Bronchial epithelial cell (primary cell): ENCODE measurements around the gene DENND1C. TPM values are rescaled to one million over a fixed set of nuclear protein-coding genes. Genes with fewer than 3 reads are reported as not detected.
A peak's percentile ranks its signal among the peaks of the same experiment; 100 is the strongest.

Source experiments
- DNase-seq: peaks from one replicate; pipeline ENCODE4 v3.0.0-alpha.2; 2010; ENCODE audit warnings: low read depth
- FAIRE-seq: peaks from 2 replicates; lab custom pipeline; 2011; peaks lifted over from hg19 to GRCh38; lab: Jason Lieb, UNC
- H3K27me3 ChIP-seq: 2 replicates; pipeline ENCODE4 v1.5.1; 2011; ENCODE audit warnings: low read length; ENCODE audit not compliant: control insufficient read depth, insufficient read depth
- H3K36me3 ChIP-seq: 2 replicates; pipeline ENCODE4 v1.5.1; 2011; ENCODE audit warnings: low read length; ENCODE audit not compliant: control insufficient read depth, insufficient read depth
- H3K4me3 ChIP-seq: 2 replicates; pipeline ENCODE4 v1.5.1; 2011; ENCODE audit warnings: mild to moderate bottlenecking, low read depth, low read length, control low read depth
- CTCF ChIP-seq: IDR thresholded peaks from 2 replicates; pipeline ENCODE4 v1.5.1; 2011; ENCODE audit warnings: mild to moderate bottlenecking, moderate library complexity, low read length, control low read depth, inconsistent platforms; ENCODE audit not compliant: insufficient read depth, severe bottlenecking
- total RNA-seq: library from RNA; depleted of rRNA; stranded (reverse); fragments of >200 nt; gene quantifications from 2 replicates; pipeline ENCODE4 v1.2.1, GENCODE V29; 2014

DENND1C gene
- total RNA-seq, 1 donor from 2014 or later: under 0.01 TPM

DNA sequence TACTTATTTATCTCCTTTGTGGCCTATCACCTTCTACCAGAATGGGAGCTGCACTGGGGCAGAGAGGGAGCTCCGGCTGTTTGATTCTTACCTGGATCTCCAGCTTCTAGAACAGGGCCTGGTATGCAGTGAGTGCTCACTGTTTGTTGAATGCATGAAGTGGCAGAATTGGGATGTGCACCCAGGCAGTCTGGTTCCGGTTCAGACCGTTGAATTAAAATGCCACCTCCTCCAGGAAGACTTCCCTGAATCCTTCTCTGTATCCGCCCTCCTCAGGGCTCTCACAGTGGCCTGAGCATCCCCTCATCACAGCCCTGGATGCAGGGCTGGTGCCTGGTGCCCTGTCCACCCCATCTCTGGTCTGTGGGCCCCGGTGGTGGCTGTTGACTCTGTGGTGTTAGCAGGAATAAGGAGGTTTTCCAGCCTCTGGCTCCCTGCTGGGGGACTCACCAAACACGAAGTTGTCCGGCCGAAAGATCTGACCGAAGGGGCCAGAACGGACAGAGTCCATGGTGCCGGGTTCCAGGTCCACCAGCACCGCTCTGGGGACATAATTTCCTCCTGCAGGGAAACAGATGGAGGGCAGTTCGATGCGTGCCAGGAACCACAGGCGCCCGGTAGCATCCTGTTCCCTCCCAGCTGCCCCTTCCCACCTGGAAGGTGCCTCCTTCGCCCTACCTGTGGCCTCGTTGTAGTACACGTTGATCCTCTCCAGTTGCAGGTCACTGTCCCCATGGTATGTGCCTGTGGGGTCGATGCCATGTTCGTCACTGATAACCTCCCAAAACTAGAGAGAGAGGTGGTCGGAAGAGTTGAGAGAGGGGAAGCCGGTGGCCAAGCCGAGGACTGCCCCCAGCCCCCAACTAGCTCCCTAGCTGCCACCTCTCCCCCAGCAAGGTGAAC lies 19.5 kb upstream of the DENND1C start:
- no peak for TF ChIP-seq CTCF
- FAIRE-seq (no peak), DNase-seq (no peak)
- Histone ChIP-seq H3K27me3 (peaks cover 14% of the 10 kb centered on the region), H3K4me3 (no peak overlapping the region), H3K36me3 (no peaks in the 10 kb centered on the region)

DNA sequence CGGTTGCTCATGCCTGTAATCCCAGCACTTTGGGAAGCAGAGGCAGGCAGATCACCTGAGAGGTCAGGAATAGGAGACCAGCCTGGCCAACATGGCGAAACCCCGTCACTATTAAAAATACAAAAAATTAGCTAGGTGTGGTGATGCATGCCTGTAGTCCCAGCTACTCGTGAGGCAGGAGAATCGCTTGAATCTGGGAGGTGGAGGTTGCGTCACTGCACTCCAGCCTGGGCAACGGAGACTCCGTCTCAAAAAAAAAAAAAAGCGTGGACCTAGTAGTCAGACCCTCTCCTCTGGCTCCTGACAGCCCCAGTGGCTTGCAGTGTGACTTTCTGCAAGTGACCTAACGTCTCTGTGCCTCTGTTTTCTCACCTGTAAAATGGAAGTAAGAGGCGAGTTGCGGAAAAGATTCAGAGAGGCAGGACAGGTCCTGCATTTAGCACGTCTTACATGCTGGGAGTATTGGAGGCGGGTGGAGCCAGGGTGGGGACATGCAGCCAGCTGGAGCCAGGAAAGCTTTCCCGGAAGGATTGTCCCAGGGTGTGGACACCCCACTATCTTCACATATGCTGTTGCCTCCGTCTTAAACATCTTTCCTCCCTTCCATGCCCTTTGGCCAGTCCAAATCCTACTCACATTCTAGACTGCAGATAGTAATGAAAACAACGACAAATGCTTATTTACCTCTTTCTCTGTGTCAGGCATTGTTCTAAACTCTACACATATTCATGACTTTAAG lies 17.6 kb upstream of the DENND1C start:
- FAIRE-seq (no peak), DNase-seq (no peak)
- no peak for TF ChIP-seq CTCF
- H3K36me3 ChIP-seq: no peaks in the 10 kb centered on the region
- peaks cover 14% of the 10 kb centered on the region for H3K27me3 ChIP-seq
- no peak overlapping the region for H3K4me3 ChIP-seq

DNA sequence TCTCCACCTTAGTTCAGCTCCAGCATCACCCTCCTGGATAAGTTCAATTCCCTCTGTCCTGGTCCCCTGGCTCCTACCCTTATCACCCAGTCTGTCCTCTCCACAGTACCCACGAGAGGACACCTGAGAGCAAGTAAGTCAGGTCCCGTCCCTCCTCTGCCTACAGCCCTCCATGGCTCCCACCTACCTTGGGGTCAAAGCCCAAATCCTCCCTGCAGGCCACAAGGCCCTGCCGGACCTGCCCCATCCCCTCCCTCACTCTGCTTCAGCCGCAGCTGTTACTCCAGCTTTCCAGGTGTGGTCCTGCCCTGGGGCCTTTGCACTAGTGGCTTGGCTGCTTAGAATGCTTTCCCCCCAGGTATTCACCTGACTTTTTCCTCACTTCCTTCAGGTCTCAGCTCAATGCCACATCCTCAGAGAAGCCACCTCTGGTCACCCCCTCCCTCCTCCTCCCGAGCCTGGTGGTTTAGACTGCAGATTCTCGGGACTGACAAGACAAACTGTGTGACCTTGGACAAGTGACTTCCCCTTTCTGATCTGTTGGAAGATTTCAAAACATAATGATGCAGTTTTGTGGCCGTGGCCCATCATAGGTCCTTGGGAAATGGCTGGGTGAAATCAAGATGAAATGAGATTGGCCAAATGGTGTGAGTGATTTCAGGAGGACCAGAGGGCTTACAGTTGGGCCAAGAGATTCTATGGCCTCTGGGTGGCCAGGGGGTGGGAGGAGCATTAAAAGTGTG lies 16.9 kb upstream of the DENND1C start:
- peaks cover 14% of the 10 kb centered on the region for H3K27me3 ChIP-seq
- FAIRE-seq: no peak
- no peak for DNase-seq
- TF ChIP-seq CTCF: no peak
- H3K4me3 ChIP-seq: no peak overlapping the region
- no peaks in the 10 kb centered on the region for H3K36me3 ChIP-seq

DNA sequence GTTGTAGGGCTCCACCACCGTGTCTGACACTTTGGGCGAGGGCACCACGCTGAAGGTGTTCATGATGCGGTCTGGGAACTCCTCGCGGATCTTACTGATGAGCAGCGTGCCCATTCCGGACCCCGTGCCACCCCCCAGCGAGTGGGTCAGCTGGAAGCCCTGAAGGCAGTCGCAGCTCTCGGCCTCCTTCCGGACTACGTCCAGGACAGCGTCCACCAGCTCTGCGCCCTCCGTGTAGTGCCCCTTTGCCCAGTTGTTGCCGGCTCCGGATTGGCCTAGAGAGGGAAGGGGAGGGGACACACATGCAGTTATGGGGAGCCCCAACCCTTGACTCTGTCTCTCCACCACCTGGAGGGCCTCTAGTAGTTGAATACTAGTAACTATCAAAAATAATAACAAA lies 14.4 kb upstream of the DENND1C start:
- Histone ChIP-seq H3K4me3 (no peak overlapping the region), H3K27me3 (peaks cover 2% of the 10 kb centered on the region), H3K36me3 (no peaks in the 10 kb centered on the region)
- FAIRE-seq: no peak
- DNase-seq: no peak
- TF ChIP-seq CTCF: no peak

DNA sequence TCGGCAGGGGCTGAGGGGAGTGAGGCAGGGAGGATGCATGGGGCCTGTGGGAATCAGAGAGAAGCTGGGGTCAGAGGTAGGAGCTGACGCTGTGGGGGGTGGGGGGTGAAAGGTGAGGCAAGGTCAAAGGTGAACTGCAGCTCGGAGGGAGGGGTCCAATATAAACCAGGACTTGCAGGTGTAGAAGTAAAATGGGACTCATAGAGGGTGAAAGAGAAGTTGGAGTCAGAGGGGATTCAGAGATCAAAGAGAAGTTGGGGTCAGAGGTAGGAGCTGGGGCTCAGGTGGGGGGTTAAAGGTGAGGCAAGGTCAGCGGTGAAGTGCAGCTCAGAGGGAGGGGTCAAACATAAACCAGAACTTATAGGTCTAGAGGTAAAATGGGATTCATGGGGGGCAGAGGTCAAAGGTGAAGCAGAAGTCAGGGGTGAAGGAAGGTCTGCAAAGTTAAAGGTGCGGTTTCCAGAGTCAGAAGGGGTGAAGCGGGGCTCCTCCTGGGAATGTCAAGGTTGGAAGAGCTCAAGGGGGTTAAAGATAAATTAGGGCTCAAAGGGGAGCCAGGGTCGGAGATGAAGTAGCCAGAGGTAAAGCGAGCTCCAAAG lies 12.9 kb upstream of the DENND1C start:
- Histone ChIP-seq H3K4me3 (no peak overlapping the region), H3K27me3 (no peaks in the 10 kb centered on the region), H3K36me3 (no peaks in the 10 kb centered on the region)
- FAIRE-seq (peak; percentile 7), DNase-seq (no peak)
- TF ChIP-seq CTCF: no peak
